Transverse colon (tissue), 4 donors: ENCODE results near the gene MAPK12.

Experiments
- POLR2A ChIP-seq: fragments of 450-650 bp; IDR thresholded peaks from one replicate; pipeline ENCODE4 v1.6.1; 2016; ENCODE audit warnings: antibody characterized with exemption, mild to moderate bottlenecking, moderate library complexity
- POLR2AphosphoS5 ChIP-seq, 3 donors: sonication (generic); formaldehyde crosslinking; IDR thresholded peaks; one replicate each; pipeline ENCODE4 v1.6.1; 2016; ENCODE audit warnings: antibody characterized with exemption in 3 of 3
- TF ChIP-seq, protein P1 (sequence below), 5 experiments: fragments of 200-600 bp in 3 of 5; fragments of 450-650 bp in 2 of 5; sonication (generic) in 3 of 5; IDR thresholded peaks; 1 replicate in 2 of 5; 2 replicates in 3 of 5; pipeline ENCODE4 v1.5.1; 2016 to 2017; ENCODE audit warnings: antibody characterized with exemption in 5 of 5, inconsistent platforms in 3 of 5, mild to moderate bottlenecking in 2 of 5, moderate library complexity in 1 of 5

DNA sequence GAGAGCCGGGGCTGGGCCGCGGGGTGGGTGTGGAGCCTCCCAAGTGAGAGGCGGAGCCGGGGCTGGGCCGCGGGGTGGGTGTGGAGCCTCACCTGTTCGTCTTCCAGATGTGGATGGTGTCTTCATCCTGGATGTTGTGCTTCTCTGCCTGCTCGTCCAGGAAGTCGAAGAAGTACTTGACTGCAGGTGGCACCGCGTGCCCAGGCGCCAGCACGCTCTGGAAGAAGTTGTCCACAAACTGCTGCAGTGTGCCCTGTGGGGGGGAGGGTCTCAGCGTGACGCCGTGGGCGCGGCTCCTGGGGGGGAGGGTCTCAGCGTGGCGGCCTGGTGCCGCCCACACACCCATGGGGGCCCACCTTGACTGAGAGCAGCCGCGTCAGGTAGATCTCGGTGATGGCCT lies 16.3 kb upstream of the MAPK12 start:
- TF ChIP-seq, protein P1, sequence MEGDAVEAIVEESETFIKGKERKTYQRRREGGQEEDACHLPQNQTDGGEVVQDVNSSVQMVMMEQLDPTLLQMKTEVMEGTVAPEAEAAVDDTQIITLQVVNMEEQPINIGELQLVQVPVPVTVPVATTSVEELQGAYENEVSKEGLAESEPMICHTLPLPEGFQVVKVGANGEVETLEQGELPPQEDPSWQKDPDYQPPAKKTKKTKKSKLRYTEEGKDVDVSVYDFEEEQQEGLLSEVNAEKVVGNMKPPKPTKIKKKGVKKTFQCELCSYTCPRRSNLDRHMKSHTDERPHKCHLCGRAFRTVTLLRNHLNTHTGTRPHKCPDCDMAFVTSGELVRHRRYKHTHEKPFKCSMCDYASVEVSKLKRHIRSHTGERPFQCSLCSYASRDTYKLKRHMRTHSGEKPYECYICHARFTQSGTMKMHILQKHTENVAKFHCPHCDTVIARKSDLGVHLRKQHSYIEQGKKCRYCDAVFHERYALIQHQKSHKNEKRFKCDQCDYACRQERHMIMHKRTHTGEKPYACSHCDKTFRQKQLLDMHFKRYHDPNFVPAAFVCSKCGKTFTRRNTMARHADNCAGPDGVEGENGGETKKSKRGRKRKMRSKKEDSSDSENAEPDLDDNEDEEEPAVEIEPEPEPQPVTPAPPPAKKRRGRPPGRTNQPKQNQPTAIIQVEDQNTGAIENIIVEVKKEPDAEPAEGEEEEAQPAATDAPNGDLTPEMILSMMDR (IDR thresholded peaks at IDR 0.05): no peak
- TF ChIP-seq POLR2AphosphoS5 (IDR thresholded peaks at IDR 0.05): no peak
- TF ChIP-seq POLR2A: no peak
